Activated CD4-positive, alpha-beta T cell treated with anti-CD3 and anti-CD28 coated beads for 1 hour (primary cell): Measurements from ENCODE around the gene GLI1.
"Not testable (repeated sequence)": the region's sequence is repeated elsewhere in the genome, so short reads cannot be mapped to it uniquely, and the experiment has no call there.

Experiments
- DNase-seq: peaks from one replicate; pipeline ENCODE4 v3.0.0-alpha.2; 2020

Gene GLI1

GRCh38 chr12:57441846-57442427, 17.6 kb upstream of the GLI1 start:
- DNase-seq = no peak

- not testable (repeated sequence) for DNase-seq
Observed at GRCh38 chr12:57444337-57444736, 15.2 kb upstream of the GLI1 start.

- no peak for DNase-seq
Observed at GRCh38 chr12:57444744-57445143, 14.8 kb upstream of the GLI1 start.

GRCh38 chr12:57446292-57446960, 13.2 kb upstream of the GLI1 start:
- no peak for DNase-seq

GRCh38 chr12:57448669-57449068, 10.9 kb upstream of the GLI1 start:
- DNase-seq = no peak

GRCh38 chr12:57449375-57449774, 10.2 kb upstream of the GLI1 start:
- DNase-seq = no peak

GRCh38 chr12:57450057-57450456, 9.5 kb upstream of the GLI1 start:
- no peak for DNase-seq

- no peak for DNase-seq
Observed at GRCh38 chr12:57451233-57451778, 8.3 kb upstream of the GLI1 start.

GRCh38 chr12:57452181-57452936, 7.2 kb upstream of the GLI1 start:
- DNase-seq = no peak

- no peak for DNase-seq
Observed at GRCh38 chr12:57452937-57453509, 6.6 kb upstream of the GLI1 start.

- DNase-seq = no peak
Observed at GRCh38 chr12:57454213-57454565, 5.4 kb upstream of the GLI1 start.

GRCh38 chr12:57454566-57455373, 4.8 kb upstream of the GLI1 start, which contains the start of gene INHBE:
INHBE (plus strand) TSS chr12:57455307; CDS start chr12:57455537, 230 bp downstream.
- no peak for DNase-seq

- no peak for DNase-seq
Observed at GRCh38 chr12:57455374-57456144, 4.0 kb upstream of the GLI1 start.

GRCh38 chr12:57456145-57456700, 3.4 kb upstream of the GLI1 start:
- no peak for DNase-seq

GRCh38 chr12:57456737-57457490, 2.7 kb upstream of the GLI1 start:
- DNase-seq = no peak

GRCh38 chr12:57458665-57459054, 925 bp upstream of the GLI1 start:
- no peak for DNase-seq

GRCh38 chr12:57459055-57459749, 383 bp upstream of the GLI1 start:
- peak; percentile 88 for DNase-seq

- no peak for DNase-seq
Observed at GRCh38 chr12:57460468-57460784, 841 bp downstream of the GLI1 start.

GRCh38 chr12:57460841-57461275, 1.3 kb downstream of the GLI1 start:
- no peak for DNase-seq

- DNase-seq = no peak
Observed at GRCh38 chr12:57461276-57461916, 1.8 kb downstream of the GLI1 start.
